Prostate gland (tissue), 2 donors: ENCODE data around the gene ABHD17C.

Experiments
- POLR2A ChIP-seq: fragments of 450-650 bp; IDR thresholded peaks from one replicate; pipeline ENCODE4 v1.6.1; 2016; ENCODE audit warnings: antibody characterized with exemption, mild to moderate bottlenecking
- POLR2AphosphoS5 ChIP-seq: sonication (generic); formaldehyde crosslinking; IDR thresholded peaks from one replicate; pipeline ENCODE4 v1.6.1; 2017; ENCODE audit warnings: antibody characterized with exemption
- TF ChIP-seq, protein P1 (sequence below), 4 experiments: fragments of 200-600 bp in 2 of 4; fragments of 450-650 bp in 2 of 4; sonication (generic) in 2 of 4; IDR thresholded peaks; 1 replicate in 3 of 4; 2 replicates in 1 of 4; pipeline ENCODE4 v1.5.1; 2016 to 2019; ENCODE audit warnings: antibody characterized with exemption in 4 of 4, mild to moderate bottlenecking in 2 of 4, moderate library complexity in 2 of 4

- TF ChIP-seq POLR2A: no peak
- TF ChIP-seq, protein P1, sequence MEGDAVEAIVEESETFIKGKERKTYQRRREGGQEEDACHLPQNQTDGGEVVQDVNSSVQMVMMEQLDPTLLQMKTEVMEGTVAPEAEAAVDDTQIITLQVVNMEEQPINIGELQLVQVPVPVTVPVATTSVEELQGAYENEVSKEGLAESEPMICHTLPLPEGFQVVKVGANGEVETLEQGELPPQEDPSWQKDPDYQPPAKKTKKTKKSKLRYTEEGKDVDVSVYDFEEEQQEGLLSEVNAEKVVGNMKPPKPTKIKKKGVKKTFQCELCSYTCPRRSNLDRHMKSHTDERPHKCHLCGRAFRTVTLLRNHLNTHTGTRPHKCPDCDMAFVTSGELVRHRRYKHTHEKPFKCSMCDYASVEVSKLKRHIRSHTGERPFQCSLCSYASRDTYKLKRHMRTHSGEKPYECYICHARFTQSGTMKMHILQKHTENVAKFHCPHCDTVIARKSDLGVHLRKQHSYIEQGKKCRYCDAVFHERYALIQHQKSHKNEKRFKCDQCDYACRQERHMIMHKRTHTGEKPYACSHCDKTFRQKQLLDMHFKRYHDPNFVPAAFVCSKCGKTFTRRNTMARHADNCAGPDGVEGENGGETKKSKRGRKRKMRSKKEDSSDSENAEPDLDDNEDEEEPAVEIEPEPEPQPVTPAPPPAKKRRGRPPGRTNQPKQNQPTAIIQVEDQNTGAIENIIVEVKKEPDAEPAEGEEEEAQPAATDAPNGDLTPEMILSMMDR (IDR thresholded peaks at IDR 0.05): no peak
- TF ChIP-seq POLR2AphosphoS5: no peak
These were observed 83.5 kb downstream of the ABHD17C start for GRCh38 chr15:80778621-80778963.
